ENCODE results near the gene KCTD14. TPM values are rescaled to one million over a fixed set of nuclear protein-coding genes. Genes with fewer than 3 reads are reported as not detected.

Gene KCTD14
- total RNA-seq, 1 experiment from 2014 or later = 12.5 TPM

- Histone ChIP-seq H3K9me3 (ENCODE audit: control insufficient read depth, low read depth, low read length) (no peaks in the 10 kb centered on the region), H2AFZ (ENCODE audit: low read length) (no peak overlapping the region), H2BK5ac (ENCODE audit: insufficient read length, low read length) (no peak overlapping the region), H3K14ac (ENCODE audit: insufficient read depth, low read length) (no peak overlapping the region), H3K56ac (ENCODE audit: insufficient read length, low read depth, low read length) (no peak overlapping the region), H3K27me3 (ENCODE audit: insufficient read depth, low read length) (no peaks in the 10 kb centered on the region), H4K20me1 (ENCODE audit: control insufficient read depth, insufficient read depth, insufficient read length) (no peaks in the 10 kb centered on the region), H3K4me1 (ENCODE audit: insufficient read depth, low read length) (no peaks in the 10 kb centered on the region), H3K79me2 (ENCODE audit: insufficient read depth, low read length) (no peaks in the 10 kb centered on the region), H4K5ac (ENCODE audit: insufficient read length, low read depth, low read length) (no peak overlapping the region), H3K23me2 (ENCODE audit: insufficient read length, low read depth, low read length, poor library complexity, severe bottlenecking) (peaks cover 2% of the 10 kb centered on the region), H4K91ac (ENCODE audit: insufficient read length, low read depth, low read length) (no peak overlapping the region), H2AK5ac (ENCODE audit: insufficient read length, low read length) (no peak overlapping the region), H3K23ac (ENCODE audit: insufficient read length, low read depth, low read length) (no peak overlapping the region), H3K18ac (ENCODE audit: insufficient read length, low read depth, low read length) (no peak overlapping the region), H3K27ac (ENCODE audit: insufficient read length, low read depth, low read length) (no peak overlapping the region), H3K9ac (ENCODE audit: extremely low read depth, insufficient read length, low read length) (no peak overlapping the region), H2BK12ac (ENCODE audit: insufficient read length, low read depth, low read length) (no peak overlapping the region), H4K8ac (replicated peaks; ENCODE audit: insufficient read length, low read depth, low read length) (no peak overlapping the region), H2BK120ac (ENCODE audit: low read depth, low read length, poor library complexity, severe bottlenecking) (no peak overlapping the region), H3K4ac (ENCODE audit: low read depth, low read length) (no peak overlapping the region), H2BK15ac (ENCODE audit: low read depth, low read length) (no peak overlapping the region), H3K79me1 (ENCODE audit: insufficient read depth, low read depth, low read length, poor library complexity, severe bottlenecking) (no peaks in the 10 kb centered on the region), H3K4me2 (ENCODE audit: insufficient read depth, insufficient read length, low read length) (no peak overlapping the region), H3T11ph (ENCODE audit: low read length) (no peak overlapping the region), H2BK20ac (ENCODE audit: low read depth, low read length, poor library complexity, severe bottlenecking) (no peak overlapping the region)
- no peaks in the 10 kb centered on the region; a peak in 1 of 5 replicates for H3K9me3 Mint-ChIP-seq
- DNase-seq = no peak
- no peak overlapping the region for H3K4me3 Mint-ChIP-seq
- WGBS (ENCODE audit: extremely low coverage, insufficient read length, low lambda C conversion rate) = no CpG with 5 or more reads among the region's 8 CpGs
- H3K27ac Mint-ChIP-seq = no peak overlapping the region
- no peaks in the 10 kb centered on the region for H3K27me3 Mint-ChIP-seq (ENCODE audit: low read depth)
- TF ChIP-seq, protein P1, sequence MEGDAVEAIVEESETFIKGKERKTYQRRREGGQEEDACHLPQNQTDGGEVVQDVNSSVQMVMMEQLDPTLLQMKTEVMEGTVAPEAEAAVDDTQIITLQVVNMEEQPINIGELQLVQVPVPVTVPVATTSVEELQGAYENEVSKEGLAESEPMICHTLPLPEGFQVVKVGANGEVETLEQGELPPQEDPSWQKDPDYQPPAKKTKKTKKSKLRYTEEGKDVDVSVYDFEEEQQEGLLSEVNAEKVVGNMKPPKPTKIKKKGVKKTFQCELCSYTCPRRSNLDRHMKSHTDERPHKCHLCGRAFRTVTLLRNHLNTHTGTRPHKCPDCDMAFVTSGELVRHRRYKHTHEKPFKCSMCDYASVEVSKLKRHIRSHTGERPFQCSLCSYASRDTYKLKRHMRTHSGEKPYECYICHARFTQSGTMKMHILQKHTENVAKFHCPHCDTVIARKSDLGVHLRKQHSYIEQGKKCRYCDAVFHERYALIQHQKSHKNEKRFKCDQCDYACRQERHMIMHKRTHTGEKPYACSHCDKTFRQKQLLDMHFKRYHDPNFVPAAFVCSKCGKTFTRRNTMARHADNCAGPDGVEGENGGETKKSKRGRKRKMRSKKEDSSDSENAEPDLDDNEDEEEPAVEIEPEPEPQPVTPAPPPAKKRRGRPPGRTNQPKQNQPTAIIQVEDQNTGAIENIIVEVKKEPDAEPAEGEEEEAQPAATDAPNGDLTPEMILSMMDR (conservative IDR thresholded peaks at IDR 0.05) = no peak
- peaks cover 13 to 24% of the 10 kb centered on the region in 2 experiments for H3K4me1 Mint-ChIP-seq
- H3K36me3 Mint-ChIP-seq (ENCODE audit: insufficient read depth in 1 of 3, low read depth in 3 of 3) = no peaks in the 10 kb centered on the region
Observed at GRCh38 chr11:78038697-78039313, 15.7 kb upstream of the KCTD14 start.
